Astrocyte of the spinal cord (primary cell): ENCODE measurements around the gene RPUSD1.

Source experiments
- DNase-seq: peaks from one replicate; pipeline ENCODE4 v3.0.0; 2011; ENCODE audit warnings: low read depth, low spot score
- H3K4me3 ChIP-seq: 2 replicates; pipeline ENCODE4 v1.5.1; 2011; ENCODE audit warnings: low read depth, mild to moderate bottlenecking, low read length, moderate library complexity
- in situ Hi-C: cut with HindIII; loops from 2 replicates; pipeline ENCODE4 v1.10.0; 2017; ENCODE audit warnings: low sequenced_read_pairs
- TF ChIP-seq, protein P1 (sequence below): IDR thresholded peaks from 2 replicates; pipeline ENCODE4 v1.5.1; 2012; ENCODE audit warnings: low read depth, mild to moderate bottlenecking, low read length, inconsistent platforms

Gene RPUSD1

GRCh38 chr16:794853-795466, 6.8 kb upstream of the RPUSD1 start:
- TF ChIP-seq, protein P1, sequence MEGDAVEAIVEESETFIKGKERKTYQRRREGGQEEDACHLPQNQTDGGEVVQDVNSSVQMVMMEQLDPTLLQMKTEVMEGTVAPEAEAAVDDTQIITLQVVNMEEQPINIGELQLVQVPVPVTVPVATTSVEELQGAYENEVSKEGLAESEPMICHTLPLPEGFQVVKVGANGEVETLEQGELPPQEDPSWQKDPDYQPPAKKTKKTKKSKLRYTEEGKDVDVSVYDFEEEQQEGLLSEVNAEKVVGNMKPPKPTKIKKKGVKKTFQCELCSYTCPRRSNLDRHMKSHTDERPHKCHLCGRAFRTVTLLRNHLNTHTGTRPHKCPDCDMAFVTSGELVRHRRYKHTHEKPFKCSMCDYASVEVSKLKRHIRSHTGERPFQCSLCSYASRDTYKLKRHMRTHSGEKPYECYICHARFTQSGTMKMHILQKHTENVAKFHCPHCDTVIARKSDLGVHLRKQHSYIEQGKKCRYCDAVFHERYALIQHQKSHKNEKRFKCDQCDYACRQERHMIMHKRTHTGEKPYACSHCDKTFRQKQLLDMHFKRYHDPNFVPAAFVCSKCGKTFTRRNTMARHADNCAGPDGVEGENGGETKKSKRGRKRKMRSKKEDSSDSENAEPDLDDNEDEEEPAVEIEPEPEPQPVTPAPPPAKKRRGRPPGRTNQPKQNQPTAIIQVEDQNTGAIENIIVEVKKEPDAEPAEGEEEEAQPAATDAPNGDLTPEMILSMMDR, result no peak
- DNase-seq, result no peak
- in situ Hi-C loops, result no loop called here
- H3K4me3 ChIP-seq, result no peak overlapping the region

GRCh38 chr16:794091-794822, 6.1 kb upstream of the RPUSD1 start:
- no peak overlapping the region for H3K4me3 ChIP-seq
- in situ Hi-C loops, result no loop called here
- no peak for DNase-seq
- TF ChIP-seq, protein P1, result no peak

GRCh38 chr16:793414-793813, 5.2 kb upstream of the RPUSD1 start:
- TF ChIP-seq, protein P1, result no peak
- in situ Hi-C loops, result no loop called here
- H3K4me3 ChIP-seq, result no peak overlapping the region
- DNase-seq, result no peak

DNA sequence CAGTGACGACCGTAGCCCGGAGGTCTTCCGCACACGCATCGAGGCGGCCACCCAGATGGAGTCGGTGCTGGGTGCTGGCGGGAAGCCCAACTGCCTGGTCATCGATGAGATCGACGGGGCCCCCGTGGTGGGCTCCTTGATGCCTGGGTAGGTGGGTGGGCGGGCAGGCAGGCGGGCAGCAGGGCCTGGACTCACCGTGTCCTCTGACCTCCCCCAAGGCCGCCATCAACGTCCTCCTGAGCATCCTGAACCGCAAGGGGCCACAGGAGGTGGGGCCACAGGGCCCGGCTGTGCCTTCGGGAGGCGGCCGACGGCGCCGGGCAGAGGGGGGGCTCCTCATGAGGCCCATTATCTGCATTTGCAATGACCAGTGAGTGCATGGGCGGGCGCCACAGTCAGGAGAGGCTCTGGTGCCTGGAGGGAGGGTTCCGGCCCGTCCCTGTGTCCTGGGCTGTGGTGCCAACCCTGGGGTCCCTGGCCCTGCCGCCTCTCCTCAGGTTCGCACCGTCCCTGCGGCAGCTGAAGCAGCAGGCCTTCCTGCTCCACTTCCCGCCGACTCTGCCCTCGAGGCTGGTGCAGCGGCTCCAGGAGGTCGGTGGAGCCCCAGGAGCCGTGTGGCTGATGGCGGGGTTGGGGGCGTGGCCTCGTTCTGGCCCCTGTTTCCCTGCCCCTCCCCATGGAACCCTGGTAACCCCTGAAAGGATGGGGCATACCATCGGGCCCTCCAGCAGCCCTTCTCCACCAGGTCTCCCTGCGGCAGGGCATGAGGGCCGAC, 4.2 kb upstream of the RPUSD1 start:
- DNase-seq, result no peak
- H3K4me3 ChIP-seq, result no peak overlapping the region
- in situ Hi-C loops, result no loop called here
- TF ChIP-seq, protein P1, result no peak

DNA sequence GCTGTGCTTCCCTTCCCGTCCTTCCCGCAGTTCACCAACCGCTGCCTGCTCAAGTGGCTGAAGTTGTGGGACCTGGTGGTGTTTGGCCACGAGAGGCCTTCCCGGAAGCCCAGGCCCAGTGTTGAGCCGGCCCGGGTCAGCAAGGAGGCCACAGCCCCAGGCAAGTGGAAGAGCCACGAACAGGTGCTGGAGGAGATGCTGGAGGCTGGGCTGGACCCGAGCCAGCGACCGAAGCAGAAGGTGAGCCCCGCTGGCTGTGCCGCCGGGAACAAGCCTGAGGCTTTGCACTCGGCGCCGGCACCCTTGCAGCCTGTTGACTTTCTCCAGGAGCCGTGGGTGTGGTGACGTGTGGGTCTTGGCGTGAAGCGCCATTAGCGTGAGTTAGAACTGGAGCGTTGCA, 3.0 kb upstream of the RPUSD1 start:
- TF ChIP-seq, protein P1, result no peak
- no peak for DNase-seq
- in situ Hi-C loops, result no loop called here
- H3K4me3 ChIP-seq, result no peak overlapping the region

GRCh38 chr16:790086-790485, 1.9 kb upstream of the RPUSD1 start:
- TF ChIP-seq, protein P1, result no peak
- no peak overlapping the region for H3K4me3 ChIP-seq
- no peak for DNase-seq
- in situ Hi-C loops, result no loop called here
